Activated effector memory CD4-positive, alpha-beta T cell treated with anti-CD3 and anti-CD28 coated beads, Interleukin-2, amount 50 U/mL, for 16 hours (primary cell): ENCODE data around the gene TCF7L2.

Source experiments
- DNase-seq: peaks from one replicate; pipeline ENCODE4 v3.0.0-alpha.2; 2020

TCF7L2 gene

DNA sequence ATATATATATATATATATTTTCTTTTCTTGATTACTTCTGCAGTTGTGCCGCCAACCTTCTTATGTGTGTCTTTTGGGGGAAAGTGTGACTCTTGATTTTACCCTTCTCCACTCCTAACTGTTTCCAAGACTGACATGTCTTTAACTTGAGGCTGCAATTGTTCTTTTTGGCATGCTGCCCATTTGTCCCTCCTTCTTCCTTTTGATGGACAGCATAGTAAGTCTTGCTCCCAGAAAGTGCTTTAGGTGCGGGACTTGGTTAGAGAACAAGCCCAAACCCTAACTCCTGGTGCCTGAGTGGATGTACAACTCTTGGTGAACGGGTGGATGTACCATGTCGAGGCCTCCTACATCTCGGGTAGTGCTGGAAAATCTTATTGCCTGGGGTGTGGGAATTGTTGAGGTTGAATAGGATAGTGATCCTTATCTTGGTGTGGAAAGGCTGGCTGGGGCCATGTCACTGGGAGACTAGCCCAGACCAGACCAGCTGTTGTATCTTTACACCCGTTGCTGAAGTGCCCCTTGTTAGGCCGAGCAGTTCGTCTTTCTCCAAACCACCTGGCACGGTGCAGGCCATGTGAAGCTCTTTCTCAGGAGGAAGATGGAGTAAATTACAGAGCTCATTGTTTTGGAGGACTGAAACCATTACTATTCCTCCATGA, 16.3 kb downstream of the TCF7L2 start:
- no peak for DNase-seq

DNA sequence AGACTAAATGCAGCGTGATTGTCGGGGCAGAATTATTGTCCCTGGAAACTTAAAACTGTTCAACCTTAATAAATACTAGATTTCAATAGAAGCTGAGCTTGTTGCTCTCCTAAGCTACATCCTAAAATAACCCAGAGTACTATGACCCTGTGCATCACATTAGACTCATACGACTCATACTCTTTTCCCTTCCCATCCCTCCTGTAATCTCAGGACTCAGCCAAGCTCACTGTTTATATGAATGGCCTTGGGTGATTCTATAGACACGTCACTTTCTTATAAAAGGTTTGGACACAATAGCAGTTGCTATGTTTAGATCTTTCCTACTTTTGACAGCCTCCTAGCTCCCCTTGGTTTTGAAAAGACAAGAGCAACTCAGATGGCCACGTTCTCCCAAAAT, 17.2 kb downstream of the TCF7L2 start:
- no peak for DNase-seq

DNA sequence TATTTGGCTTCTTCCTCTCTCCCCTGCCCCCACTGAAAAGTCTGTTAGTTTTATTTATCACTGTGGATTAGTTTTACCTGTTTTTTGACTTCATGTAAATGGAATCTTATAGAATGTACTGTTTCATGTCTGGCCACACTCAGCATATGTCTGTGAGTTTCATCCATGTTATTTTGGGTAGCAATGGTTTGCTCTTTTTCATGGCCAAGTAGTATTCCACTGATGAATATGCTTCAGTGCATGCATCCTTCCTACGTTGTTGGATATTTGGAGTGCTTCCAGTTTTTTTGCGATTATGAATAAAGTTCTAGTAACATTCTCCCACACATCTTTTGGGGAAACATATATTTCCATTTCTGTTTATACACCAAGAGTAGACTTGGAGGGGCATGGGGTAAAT, 19.1 kb downstream of the TCF7L2 start:
- DNase-seq, result no peak

DNA sequence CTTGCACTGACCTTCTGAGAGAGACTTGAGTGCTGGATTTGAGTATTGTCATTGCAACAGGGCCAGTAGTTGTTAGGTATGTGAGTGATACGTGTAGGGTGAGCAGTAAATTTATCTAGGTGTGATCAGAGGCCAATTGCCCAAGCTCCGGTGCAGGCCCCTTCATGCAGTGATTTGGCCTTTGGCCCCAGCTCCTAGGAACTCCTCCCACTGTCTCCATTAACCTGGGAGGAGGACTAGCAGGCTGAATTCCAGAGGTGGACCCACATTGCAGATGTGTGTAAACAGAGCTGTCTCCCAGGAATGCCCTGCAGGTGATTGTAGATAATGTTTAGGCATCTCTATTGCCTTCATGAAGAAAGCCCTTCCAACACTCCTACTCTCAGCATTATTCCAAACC, 19.5 kb downstream of the TCF7L2 start:
- no peak for DNase-seq

DNA sequence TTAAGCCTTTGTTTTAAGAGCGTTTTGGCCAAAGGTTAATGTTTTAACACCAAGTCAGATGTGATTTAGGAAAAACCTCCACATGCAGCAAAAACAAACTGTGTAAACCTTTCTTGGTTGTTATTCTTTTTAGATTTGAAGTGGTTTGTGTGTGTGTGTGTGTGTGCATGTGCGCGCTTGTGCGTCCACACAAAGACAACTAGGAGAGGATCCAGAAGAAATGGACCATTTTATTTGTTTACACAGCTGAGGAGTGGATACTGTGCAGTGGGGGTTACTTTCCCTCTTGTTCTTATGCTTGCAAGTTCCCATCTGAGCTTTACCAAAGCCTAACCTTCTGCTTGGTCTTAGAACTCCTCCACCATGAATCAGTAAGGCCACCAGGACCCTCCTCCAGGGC, 20.0 kb downstream of the TCF7L2 start:
- DNase-seq, result no peak

DNA sequence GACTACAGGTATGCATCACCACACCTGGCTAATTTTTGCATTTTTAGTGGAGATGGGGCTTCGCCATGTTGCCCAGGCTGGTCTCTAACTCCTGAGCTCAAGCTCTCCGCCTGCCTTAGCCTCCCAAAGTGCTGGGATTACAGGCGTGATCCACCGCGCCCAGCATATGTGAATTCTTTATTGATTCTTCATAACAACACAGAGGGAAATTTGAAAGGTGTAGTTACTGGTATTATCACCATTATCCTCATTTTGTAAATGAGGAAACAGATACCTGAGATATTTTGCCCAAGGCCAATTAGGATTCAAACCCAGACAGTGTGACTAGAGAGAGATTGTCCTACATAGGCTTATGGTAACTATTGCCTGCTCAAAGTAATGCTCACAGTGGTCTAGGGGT, 22.6 kb downstream of the TCF7L2 start:
- DNase-seq, result no peak

DNA sequence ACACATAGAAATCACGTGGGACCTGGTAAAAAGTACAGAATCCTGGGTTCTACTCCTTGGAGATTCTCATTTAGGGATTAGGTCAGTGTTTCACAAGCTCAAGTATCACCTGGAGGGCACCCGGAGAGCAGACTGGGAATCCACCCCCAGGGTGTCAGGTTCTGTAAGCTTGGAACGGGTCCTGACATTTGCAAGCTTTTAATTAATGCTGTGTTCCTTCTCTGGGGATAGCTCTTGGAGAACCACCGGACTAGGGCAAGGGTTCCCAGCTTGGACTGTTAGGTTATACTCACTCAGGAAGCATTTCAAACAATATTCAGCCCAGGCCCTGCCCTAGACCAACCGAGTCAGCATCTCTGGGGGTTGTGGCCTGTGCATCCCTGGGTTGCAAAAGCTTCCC, 23.0 kb downstream of the TCF7L2 start:
- no peak for DNase-seq

DNA sequence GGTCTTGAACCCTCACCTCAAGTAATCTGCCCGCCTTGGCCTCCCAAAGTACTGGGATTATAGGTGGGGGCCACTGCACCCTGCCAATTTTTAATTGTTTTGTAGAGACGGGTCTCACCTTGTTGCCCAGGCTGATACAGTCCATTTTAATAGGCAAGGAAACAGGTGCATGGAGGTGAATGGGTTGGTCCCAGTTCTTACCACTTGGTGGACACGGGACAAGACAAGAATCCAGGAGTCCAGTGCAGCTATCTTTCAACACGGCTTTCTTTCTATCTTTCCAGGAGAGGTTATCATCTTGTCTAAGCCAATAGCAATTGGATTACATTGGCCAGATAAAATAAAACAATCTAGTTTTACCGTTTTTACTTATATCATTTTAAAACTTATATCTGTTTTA, 23.8 kb downstream of the TCF7L2 start:
- DNase-seq, result no peak

DNA sequence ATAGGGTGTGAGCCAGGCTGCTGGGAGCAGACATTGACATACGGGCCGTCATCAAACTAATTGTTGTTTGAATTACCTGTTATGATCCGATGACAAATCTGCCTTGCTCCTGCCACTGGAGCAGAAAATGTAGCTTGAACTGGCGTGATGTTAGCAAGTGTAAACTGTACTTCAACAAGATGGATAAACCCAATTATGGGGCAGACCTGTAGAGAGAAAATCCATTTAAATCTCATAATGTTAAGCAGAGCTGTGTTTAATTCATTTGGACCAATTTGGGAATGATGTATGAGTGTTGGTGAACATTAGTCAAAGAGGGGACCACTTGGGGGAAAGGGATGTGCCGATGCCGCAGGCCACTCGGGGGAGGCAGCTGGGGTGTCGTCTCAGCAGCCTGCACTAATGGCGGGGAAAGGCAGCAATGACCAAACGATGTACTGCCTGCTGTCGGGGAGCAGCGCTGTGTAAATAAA, 27.4 kb downstream of the TCF7L2 start:
- DNase-seq, result no peak

DNA sequence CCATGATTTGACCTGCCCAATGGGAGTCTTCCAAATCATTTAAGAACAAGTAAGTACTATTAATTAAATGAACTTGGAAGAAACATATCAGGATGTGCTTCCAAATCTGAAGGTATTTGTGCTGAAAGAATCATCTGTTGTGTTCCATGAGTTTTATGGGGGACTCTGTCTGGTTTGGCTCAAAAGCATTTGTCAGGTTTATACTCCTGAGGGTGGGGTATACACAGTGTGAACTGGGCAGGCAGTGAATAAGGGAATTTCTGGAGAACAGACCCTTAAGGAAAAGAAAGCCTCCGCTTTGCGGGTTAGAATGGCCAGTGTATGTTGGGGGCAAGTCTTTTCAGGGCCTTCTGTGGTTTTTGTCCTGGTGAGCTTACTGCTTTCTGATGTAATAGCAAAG, 29.9 kb downstream of the TCF7L2 start:
- DNase-seq, result no peak

DNA sequence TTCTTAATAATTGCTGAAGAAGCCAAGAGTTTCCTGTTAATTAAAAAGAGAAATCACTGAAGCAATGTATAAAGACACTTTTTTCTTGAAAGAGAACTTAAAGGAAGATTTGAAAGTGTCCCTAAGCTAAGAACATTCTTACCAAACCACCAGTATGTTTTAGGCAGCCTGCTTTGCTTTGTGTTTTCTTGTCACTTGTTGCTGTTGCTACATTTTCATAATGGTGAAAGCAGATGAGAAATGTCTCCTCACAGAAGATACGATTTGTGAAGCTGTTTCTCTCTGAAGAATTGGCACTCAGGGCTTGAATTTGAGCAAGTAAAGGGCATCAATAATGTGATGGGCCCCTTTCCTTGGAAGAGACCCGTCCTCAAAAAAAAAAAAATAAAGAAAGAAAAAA, 30.9 kb downstream of the TCF7L2 start:
- no peak for DNase-seq

DNA sequence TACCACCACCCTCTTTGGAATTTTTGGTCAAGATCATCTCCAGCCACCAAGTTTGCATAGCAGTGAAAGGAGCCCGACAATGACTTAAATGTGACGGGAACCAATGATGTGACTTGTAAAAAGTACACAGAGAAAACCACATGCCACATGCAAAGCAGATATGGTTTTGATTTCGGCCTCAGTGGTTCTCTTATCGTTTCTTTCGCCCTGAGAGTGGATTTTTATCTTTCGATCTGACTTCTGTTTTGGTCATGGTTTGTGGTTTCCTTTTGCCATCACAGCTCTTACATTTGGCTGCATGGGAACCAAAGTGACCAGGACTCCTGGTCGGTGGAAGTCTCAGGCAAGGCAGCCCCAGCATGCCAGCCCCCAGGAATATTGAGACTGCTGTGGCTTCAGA, 31.5 kb downstream of the TCF7L2 start:
- no peak for DNase-seq

DNA sequence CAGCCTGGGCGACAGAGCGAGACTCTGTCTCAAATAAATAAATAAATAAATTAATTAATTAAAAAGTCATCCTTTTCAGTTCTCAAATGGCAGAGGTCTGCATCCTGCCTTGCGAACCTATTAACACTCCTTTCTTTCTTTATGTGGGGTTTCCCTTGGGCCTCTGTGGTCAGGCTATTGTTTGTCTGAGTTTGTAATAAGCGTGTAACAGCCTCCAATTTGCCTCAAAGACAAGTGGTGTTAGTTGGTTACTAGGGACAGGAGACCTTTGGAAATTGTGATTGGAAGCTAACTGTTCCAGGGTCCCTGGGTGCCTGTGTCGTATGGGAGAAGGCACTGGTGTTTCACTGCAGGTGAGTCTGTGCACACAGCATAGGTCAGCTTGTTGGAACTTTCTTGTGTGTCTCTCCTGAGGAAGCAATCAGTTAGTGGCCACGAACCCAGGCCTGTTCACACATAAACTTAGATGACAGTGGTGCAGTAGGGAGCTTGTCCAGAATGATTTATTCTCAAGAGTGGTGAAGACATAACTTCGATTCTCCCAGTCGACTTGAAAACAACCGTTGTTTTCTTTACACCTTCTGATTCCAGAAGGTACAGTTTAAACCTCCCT, 33.5 kb downstream of the TCF7L2 start:
- peak; percentile 28 for DNase-seq

DNA sequence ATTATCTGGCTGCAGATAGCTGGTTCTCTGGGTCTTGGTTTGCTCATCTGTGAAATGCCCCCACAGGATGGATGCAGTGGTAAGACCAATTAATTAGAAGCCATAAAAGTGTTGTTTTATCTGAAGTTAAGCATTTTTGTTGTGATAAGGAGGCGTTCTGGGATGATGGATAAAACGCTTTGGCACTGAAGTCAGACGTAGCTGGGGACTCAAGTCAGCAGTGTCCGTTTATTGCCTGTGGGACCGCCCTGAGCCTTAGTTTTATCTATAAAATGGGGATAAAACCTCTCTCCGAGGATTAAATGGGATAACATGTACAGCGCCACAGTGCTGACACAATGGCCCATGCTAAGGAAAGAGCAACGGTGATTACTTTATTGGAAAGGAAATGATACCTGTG, 34.7 kb downstream of the TCF7L2 start:
- DNase-seq, result no peak

DNA sequence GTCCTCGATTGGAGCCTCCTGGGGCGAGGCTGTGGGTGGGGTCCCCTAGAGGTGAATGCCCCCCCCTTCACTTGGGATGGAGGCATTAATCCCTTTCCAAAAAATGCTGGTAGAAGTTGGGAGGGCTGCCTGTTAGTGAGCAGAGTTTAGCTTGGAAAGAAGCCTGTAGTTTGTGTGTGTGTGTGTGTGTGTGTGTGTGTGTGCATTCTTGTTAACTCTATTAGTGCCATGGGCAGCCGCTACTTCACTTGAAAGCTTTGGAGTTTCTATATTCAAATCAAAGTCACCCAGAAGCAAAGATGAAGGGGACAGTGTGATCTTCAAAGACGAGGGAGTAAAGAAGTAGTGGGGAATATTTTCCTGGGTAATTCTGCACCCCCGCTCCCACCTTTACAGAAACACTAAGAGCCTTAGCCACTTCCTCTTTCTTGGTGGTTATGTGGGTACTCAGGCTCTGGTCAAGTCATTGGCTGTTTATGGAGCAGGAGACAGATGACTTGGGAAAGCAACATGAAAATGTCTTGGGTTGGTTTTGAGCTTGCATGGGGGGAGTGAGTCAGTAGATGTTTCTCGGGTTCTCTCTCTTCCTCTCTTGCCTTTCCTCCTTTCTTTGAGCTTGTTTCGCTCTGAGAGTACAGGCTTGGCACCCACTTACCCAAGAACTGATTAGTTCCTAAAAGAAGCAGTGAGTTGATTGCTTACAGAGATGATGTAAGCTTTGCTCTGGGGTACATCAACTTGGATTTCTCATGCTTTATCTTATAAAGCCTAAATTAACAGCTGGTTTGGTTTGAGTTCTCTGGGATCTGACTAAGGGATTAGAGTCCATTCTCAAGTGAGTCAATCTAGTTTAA, 35.9 kb downstream of the TCF7L2 start:
- peak; percentile 8 for DNase-seq

DNA sequence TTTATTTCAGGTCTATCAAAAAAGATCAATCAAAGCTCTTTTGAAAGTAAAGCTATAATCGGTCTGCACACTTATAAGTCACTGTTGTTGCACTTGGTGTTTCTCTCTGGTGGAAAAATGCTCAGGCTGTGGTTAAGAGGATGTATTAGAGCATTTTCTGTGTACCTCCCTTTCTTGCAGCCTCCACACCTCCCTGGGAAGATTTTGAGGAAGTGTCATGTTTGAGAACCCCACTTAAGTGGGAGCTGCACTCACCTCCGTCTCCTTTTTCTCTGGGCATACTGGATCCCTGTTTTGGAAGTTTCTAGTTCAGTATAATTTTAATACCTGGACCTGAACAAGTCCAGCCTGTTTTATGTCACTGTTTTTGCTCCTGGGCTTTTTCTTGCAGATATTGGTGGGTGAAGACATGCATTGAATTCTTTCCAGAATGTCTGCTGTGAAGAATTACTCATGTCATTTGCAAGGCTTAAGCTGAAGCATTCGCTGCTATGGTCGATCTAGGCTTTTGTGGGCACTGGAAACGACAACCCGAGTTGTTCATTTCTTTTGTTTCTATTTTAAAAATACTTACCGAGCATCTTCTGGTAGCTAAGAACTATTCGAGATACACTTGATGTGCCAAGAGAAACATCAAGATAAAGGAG, 36.6 kb downstream of the TCF7L2 start:
- no peak for DNase-seq

DNA sequence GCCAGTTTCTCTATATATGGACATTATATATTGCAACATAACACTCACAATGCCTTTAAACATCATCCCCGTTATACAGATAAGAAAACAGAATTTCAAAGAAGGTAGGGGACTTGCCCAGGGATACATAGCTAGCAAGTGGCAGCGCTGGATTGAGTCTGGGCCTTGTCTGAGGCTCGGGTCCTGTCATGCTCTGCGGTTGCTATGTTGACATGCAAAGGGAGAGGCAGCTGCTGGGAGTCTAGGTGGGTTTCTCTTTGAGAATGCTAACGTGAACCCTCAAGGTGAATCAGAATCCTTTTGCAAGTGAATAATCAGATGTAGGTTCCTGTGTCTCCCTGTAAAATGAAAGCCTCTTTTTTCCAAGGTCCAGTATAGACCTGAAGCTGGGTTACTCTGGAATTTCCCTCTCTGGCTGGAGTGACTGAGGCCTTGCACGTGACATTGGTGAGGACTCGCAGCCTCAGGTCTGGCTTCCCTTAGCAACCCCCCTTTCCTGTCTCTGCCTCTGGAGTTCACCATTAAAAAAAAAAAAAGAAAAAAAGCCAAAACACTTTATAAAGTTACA, 38.9 kb downstream of the TCF7L2 start:
- DNase-seq, result peak; percentile 13

DNA sequence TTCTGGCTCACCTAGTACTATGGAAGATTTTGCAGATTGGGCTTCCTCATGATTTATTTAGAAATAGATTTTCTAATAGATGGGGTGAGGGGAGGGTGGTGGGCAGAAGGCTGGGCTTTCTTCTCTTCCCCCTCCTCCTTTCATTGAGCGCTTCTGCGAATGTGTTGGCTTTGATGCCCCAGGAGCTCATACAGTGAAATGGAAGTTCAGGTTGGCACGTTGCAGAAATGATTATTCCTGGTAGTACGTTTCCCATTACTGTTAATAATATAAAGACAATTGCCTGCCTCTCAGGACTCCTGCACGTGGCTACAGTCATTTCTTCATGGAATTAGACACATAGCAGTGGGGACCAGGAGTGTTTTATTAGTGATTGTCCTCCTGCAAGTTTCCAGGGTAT, 39.8 kb downstream of the TCF7L2 start:
- DNase-seq, result peak; percentile 5

DNA sequence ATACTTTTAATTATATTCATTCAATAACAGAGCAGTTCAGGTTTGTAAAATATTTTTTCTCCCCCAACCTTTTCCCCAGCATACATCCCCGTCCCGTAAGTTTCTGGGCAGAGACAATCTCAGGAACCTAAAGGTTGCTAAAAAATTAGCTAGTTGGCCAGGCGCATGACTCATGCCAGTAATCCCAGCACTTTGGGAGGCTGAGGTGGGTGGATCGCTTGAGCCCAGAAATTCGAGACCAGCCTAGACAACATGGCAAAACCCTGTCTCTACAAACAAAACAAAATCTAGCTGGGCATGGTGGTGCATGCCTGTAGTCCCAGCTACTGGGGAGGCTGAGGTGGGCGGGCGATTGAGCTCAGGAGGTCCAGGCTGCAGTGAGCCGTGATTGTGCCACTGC, 40.2 kb downstream of the TCF7L2 start:
- peak; percentile 22 for DNase-seq

DNA sequence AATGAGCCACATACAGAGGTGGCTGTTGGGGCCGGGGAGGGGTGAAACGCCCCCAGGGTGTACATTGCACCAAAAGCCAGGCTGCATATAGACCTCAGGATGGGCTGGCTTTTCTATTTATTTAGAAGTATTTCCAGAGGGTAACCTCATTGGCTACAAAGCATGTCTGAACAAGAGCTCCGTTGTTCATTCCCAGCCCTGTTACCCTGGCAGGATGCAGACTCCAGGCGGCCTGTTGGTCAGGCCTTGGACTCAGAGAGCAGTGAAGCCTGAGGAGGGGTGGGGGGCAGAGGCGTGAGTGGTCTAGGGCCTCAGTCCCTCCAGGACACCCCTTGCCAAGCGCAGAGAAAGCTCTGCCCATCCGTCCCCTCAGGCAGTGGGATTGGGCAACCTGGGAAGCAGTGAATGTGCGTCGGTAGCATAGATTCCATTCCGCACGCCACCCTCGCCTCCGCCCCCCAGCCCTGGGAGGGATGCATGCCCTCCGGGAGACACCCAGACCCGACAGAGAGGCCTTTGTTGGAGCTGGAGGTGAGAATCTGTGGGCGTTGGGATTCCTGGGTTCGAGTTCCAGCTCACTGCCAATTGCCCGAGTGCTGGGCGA, 41.9 kb downstream of the TCF7L2 start:
- DNase-seq, result peak; percentile 57

DNA sequence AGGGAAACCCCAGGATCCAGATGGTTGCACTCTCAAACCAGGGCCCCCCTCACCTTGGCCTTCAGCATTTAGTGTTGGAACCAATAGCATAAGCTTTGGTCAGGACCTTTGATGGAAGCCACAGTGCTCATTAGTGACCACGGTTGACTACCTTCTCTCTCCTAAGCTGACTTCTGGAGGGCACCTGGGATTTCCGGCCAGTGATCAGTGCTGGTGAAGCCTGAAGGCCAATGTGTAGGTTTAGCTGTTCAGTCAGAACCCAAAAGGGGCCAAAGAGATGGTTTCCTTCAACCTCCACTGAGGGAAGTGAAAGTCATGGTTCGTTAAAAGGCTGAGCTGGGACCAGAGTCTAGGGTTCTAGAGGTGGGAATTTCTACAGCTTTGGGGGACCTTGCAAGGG, 46.4 kb downstream of the TCF7L2 start:
- DNase-seq, result peak; percentile 13

DNA sequence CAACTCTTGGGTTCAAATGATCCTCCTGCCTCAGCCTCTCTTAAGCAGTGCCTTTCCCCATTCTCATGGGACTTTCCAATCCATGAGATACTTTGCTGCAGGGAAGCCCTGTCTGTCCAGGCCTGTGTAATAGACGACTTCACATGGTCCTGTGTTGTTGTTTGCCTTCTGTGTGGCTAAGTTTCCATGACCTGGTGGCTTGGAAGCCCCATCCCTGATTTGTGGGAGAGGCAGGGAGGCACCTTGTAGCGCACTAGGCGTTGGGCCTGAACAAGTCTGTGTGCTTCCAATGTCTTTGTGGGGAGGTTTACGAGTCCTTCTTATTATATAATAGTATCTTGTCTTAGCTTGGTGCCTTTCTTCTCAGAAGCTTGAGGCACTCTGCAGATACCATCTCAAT, 49.1 kb downstream of the TCF7L2 start:
- DNase-seq, result peak; percentile 41

DNA sequence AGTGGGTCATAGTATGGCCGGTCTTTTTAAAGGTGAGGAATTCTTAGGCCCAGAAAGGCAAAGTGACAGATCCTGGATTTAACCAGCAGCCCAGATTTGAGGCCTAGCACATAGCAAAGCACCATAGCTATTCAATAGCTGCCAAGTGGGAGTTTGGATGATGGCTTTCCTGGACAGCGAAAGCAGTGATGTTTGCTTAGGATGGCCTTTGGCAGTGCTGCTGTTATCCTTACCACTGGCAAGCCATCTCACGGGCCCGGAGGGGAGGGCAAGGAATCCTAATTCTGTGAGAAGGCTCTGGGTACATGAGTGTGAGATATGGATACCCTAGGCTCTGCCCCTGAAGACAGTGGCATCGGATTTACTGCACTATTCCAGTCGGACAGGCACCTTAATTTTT, 50.4 kb downstream of the TCF7L2 start:
- peak; percentile 25 for DNase-seq
